ENCODE data around the gene IFNA8.
A peak's percentile ranks its signal among the peaks of the same experiment; 100 is the strongest.
"Not testable (repeated sequence)": the region's sequence is repeated elsewhere in the genome, so short reads cannot be mapped to it uniquely, and the experiment has no call there.

Gene IFNA8

DNA sequence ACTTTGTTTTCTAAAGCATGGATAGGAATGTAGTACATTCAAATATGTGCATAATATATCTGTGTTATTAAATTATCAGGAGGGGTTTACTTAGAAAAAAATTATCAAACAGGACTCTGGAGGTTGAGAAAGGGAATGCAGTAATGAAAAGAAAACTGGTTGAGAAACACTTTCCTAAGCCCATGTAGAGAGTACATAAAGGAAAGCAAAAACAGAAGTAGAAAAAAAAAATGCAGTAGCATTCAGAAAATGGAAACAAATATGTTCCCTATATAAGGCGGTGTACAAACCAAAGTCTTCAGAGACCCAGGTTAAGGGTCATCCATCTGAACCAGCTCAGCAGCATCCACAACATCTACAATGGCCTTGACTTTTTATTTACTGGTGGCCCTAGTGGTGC lies at the start of gene IFNA8:
IFNA8 (plus strand) TSS at position 301 of the 400 bp plus-strand sequence; CDS start at position 361, 60 bp downstream.
- Histone ChIP-seq H3K4me3 (no peak within 1 kb of the TSS), H3K27me3 (ENCODE audit: low read depth) (peaks cover 3% of the 10 kb centered on the region), H3K36me3 (replicated peaks) (no peaks in the 10 kb centered on the region), H3K4me1 (no peaks in the 10 kb centered on the region), H3K9me3 (no peaks in the 10 kb centered on the region)
- in situ Hi-C loops (cut with MboI; ENCODE audit: low sequenced_read_pairs), result no loop called here
- DNase-seq (ENCODE audit: low spot score in 2 of 2), result no peak

DNA sequence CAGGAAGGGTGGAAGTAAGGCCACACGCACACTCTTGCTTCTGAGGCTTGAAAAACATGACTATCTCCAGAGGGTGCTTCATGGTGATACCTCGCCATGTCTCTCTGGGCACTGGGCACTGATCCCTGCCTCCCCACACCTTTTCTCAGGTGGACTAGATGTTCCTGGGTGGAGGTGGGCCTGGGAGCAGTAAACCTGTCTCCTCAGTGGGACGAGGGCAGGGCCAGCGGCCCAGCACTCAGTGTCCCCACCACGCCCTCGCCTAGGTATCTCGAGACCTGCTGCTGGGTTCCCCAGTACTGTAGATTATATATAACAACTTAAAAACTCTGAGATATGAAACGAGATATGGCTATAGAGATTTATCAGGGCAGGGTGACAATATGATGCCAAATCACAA lies 46.6 kb upstream of the IFNA8 start:
- Histone ChIP-seq H3K4me1 (no peaks in the 10 kb centered on the region), H3K9me3 (no peaks in the 10 kb centered on the region), H3K27me3 (ENCODE audit: low read depth) (no peaks in the 10 kb centered on the region), H3K36me3 (replicated peaks) (no peaks in the 10 kb centered on the region), H3K4me3 (no peak overlapping the region)
- in situ Hi-C loops (cut with MboI; ENCODE audit: low sequenced_read_pairs), result no loop called here
- no peak for DNase-seq (ENCODE audit: low spot score in 2 of 2)

DNA sequence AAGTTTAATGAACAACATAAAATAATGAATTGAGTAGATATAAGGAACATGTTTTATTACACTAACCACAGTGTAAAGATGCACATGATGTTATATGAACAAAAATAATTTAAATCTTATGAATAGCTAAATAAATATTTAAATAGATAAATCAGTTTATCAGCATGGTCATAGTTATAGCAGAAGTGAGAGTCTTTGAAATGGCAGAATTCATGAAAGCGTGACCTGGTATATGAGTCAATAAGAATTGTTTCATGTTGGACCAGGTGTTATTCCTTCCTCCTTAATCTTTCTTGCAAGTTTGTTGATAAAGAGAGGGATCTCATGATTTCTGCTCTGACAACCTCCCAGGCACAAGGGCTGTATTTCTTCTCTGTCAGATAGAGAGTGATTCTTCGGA lies 41.7 kb upstream of the IFNA8 start:
- H3K27me3 ChIP-seq (ENCODE audit: low read depth); H3K9me3 ChIP-seq; in situ Hi-C loops (cut with MboI; ENCODE audit: low sequenced_read_pairs); H3K36me3 ChIP-seq (replicated peaks); DNase-seq (ENCODE audit: low spot score in 2 of 2); H3K4me3 ChIP-seq; H3K4me1 ChIP-seq: not testable (repeated sequence)

DNA sequence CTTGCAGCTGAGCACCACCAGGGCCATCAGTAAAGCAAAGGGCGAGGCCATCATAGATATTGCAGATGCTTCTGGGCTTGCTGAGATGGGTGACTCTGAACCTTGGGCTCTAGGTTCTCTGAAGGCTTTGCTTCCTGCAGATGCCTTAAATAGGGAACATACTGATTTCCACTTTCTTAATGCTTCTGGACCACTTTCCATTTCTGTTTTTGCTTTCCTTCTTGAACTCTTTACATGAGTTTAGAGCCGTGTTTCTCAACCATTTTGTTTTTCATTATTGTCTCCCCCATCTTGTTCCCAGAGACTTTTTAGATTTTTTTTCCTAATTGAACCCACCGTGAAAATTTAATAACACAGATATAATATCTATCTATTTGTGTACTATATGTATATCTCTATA lies 41.0 kb upstream of the IFNA8 start, which contains the start of gene IFNA13:
IFNA13 (minus strand) TSS at position 101 of the 400 bp plus-strand sequence; CDS start at position 54, 47 bp downstream.
- no peak for DNase-seq (ENCODE audit: low spot score in 2 of 2)
- no peaks in the 10 kb centered on the region for H3K27me3 ChIP-seq (ENCODE audit: low read depth)
- no peaks in the 10 kb centered on the region for H3K4me1 ChIP-seq
- in situ Hi-C loops (cut with MboI; ENCODE audit: low sequenced_read_pairs), result no loop called here
- no peaks in the 10 kb centered on the region for H3K9me3 ChIP-seq
- no peaks in the 10 kb centered on the region for H3K36me3 ChIP-seq (replicated peaks)
- H3K4me3 ChIP-seq, result no peak within 1 kb of the TSS

DNA sequence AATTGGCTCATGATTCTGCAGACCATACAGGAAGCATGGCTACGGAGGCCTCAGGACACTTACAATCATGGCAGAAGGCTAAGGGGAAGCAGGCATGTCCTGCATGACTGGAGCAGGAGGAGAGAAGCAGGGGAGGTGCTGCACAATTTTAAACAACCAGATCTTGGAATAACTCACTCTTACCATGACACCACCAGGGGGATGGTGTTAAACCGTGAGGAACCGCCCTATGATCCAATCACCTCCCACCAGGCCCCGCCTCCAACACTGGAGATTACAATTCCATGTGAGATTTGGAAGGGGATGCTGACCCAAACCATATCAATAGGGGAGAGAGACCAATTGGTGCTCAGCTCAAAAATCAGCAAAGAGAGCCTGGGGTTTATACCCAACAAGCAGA lies 37.5 kb upstream of the IFNA8 start:
- H3K9me3 ChIP-seq; H3K36me3 ChIP-seq (replicated peaks); in situ Hi-C loops (cut with MboI; ENCODE audit: low sequenced_read_pairs); H3K27me3 ChIP-seq (ENCODE audit: low read depth); DNase-seq (ENCODE audit: low spot score in 2 of 2); H3K4me3 ChIP-seq; H3K4me1 ChIP-seq: not testable (repeated sequence)

DNA sequence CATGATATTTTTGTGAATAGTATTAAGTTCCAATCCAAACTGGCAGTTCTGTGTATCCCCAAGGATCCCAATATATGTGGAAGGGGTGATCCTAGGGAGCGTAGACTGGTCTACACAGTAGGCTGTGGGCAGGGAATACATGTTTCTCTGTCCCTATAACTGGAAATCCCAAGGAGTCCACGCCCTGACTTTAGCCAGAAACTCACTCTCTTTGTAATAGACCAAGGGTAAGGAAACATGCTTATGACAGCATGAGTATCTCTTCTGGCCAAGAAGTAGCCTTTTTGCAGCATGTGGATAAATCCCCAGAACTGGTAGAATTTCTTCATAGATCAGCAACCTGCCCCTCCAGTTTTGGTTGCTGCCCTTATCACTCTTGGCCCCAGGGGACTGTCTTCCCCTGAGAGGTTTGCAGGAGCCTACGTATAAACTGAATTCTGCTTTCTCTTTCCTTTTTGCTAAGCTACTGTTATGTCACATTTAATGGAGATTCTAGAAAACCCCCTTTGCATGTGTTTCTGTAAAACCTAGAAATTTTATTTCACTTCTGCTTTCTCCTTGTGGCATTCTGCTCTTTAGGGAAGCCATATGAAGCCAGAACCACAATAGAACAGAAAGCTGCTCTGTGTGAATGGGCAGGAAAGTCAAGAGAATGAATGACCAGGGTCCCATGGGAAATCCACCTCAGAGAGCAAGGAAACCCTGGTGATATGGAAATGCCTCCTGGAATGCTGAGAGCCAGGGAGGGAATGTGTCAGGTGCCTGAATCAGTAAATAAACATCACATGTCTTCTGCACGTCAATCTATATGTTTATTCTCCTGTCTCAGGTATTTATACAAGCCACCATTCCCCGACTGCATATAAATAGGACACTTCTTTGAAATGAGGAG lies 27.2 kb upstream of the IFNA8 start:
- DNase-seq (ENCODE audit: low spot score in 2 of 2), result peak in 1 of 2 experiments; percentile 10
- H3K4me3 ChIP-seq, result no peak overlapping the region
- H3K4me1 ChIP-seq, result no peaks in the 10 kb centered on the region
- H3K27me3 ChIP-seq (ENCODE audit: low read depth), result peaks cover 20% of the 10 kb centered on the region
- in situ Hi-C loops (cut with MboI; ENCODE audit: low sequenced_read_pairs), result no loop called here
- no peaks in the 10 kb centered on the region for H3K36me3 ChIP-seq (replicated peaks)
- no peaks in the 10 kb centered on the region for H3K9me3 ChIP-seq

DNA sequence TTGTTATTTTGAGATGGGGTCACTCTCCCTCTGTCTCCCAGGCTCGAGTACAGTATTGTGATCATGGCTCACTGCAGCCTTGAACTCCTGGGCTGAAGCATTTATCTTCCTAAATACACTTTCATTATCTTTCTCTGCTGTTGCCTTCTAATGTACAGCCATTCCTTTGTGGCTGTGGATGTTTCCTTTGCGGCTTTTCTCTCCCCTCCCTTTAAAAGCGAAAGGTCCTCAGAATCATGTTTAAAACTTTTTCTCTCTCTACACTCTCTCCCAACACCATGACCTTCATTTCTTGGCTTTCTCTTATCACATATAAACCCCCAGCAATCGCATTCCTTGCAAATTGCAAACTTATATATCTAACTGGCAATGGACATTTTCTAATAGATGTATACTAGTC lies 25.3 kb upstream of the IFNA8 start:
- Histone ChIP-seq H3K4me1 (no peaks in the 10 kb centered on the region), H3K36me3 (replicated peaks) (no peaks in the 10 kb centered on the region), H3K9me3 (no peaks in the 10 kb centered on the region), H3K4me3 (no peak overlapping the region), H3K27me3 (ENCODE audit: low read depth) (peaks cover 18% of the 10 kb centered on the region)
- in situ Hi-C loops (cut with MboI; ENCODE audit: low sequenced_read_pairs), result no loop called here
- DNase-seq (ENCODE audit: low spot score in 2 of 2), result no peak

DNA sequence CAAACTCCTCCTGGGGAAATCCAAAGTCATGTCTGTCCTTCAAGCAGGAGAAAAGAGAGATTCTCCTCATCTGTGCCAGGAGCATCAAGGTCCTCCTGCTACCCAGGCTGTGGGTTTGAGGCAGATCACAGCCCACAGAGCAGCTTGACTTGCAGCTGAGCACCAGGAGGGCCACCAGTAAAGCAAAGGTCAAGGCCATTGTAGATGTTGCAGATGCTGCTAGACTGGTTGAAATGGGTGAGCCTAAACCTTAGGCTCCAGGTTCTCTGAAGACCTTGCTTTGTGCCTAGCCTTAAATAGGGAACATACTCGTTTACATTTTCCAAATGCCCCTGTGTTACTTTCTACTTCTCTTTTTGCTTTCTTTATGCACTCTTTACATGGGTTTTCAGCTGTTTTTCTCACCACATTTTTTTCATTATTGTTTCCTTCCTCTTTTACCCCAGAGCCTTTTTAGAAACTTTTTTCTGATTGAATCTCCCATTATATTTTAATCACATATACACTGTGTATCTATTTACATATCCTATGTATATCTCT lies 23.7 kb upstream of the IFNA8 start, which contains the start of gene IFNA2:
IFNA2 (minus strand) TSS at position 268 of the 540 bp plus-strand sequence; CDS start at position 199, 69 bp downstream.
- Histone ChIP-seq H3K9me3 (no peaks in the 10 kb centered on the region), H3K4me3 (no peak within 1 kb of the TSS), H3K36me3 (replicated peaks) (no peaks in the 10 kb centered on the region), H3K4me1 (no peaks in the 10 kb centered on the region), H3K27me3 (ENCODE audit: low read depth) (peaks cover 13% of the 10 kb centered on the region)
- DNase-seq (ENCODE audit: low spot score in 2 of 2), result no peak
- in situ Hi-C loops (cut with MboI; ENCODE audit: low sequenced_read_pairs), result no loop called here

DNA sequence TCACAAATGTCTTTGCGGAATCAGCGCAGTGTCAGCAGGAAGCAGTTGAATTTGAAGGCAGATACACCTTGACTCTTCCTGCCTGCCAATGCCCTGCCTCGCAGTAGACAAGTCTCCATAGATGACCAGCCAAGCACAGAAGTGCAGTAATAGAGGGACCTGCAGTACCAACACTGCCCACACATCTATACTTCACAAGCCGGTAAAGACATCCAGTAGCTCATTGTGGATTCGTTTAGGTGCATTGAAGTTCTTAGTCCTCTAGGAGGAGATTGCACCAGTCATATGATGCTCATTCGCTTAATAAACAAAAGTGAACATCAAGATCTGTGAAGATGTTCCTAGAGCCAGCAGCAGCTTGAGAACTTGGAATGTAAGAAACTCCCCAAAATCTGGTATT lies 16.6 kb upstream of the IFNA8 start:
- Histone ChIP-seq H3K27me3 (ENCODE audit: low read depth) (peaks cover 6% of the 10 kb centered on the region), H3K4me1 (no peaks in the 10 kb centered on the region), H3K36me3 (replicated peaks) (no peaks in the 10 kb centered on the region), H3K9me3 (no peaks in the 10 kb centered on the region), H3K4me3 (no peak overlapping the region)
- in situ Hi-C loops (cut with MboI; ENCODE audit: low sequenced_read_pairs), result no loop called here
- DNase-seq (ENCODE audit: low spot score in 2 of 2), result peak; percentile 26 to 31

DNA sequence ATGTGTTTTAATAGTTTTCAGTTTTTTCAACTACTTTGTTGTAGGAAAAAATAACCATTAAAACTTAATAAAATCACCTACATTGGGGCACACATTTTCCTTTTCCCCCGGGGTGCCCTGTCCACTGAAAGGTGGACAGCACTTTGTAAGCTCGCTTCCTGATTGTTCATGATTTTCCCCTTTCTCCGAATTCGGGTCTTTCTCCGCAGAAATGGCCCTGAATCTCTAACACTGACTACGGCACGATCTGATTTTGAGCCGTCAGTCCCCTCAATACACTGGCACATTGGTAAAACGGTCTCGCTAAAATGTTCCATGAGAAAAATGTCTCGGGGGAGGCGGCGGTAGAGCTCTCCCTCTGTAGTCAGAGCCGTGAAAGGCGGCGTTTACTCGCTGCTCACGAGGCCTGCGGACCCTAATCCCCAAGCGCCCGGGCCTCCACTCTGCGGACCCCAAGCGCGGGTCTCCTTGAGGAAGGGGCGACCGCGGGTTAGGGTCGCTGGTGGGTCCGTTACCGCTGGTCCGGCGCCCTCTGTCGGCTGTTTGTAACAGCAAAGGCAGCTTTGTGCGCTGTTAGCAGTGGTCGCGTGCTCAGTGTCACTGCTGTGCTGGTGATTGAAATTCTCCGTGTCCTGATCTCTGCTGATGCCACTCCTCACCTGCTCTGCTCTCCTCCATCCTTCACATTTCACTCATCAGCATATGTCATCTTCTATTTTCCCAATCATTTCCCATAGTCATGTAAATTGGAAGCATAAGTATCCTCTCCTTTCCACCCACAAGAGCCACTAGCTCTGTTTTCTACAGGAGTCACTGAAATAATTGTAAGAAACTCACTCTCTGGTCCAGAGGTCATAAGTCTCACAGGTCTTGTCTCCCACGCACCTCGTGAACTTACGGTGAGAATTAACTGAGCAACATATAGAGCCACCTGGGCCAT lies 12.9 kb upstream of the IFNA8 start:
- peak; percentile 34 to 75 for DNase-seq (ENCODE audit: low spot score in 2 of 2)
- no peaks in the 10 kb centered on the region for H3K9me3 ChIP-seq
- H3K4me1 ChIP-seq, result no peaks in the 10 kb centered on the region
- in situ Hi-C loops (cut with MboI; ENCODE audit: low sequenced_read_pairs), result no loop called here
- peaks cover 13% of the 10 kb centered on the region for H3K27me3 ChIP-seq (ENCODE audit: low read depth)
- no peaks in the 10 kb centered on the region for H3K36me3 ChIP-seq (replicated peaks)
- H3K4me3 ChIP-seq, result peak overlapping the region; percentile 32

DNA sequence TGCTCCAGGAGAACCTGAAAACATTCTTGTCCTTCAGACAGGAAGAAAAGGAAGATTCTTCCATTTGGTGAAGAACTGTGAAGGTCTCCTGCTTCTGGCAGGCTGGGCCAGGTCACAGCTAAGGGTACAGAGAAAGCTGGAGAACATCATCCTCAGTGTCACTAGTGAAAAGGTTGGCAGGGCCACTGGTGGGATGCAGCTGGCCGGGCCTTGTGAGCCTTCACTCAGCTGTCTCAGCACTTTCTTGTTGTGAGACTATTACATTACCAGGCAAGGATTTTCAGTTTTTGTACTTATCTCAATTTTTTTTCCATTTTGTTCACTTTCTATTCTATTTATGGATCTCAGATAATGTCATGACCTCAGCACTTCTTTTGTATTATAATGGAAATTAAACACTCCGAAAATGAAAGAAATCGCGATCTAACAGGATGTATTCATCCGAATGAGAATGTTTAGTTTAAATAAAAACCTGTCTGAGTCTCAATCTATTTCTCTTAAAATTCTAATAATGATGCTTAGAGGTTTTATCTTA lies 9.9 kb upstream of the IFNA8 start:
- Histone ChIP-seq H3K4me1 (no peaks in the 10 kb centered on the region), H3K36me3 (replicated peaks) (no peaks in the 10 kb centered on the region), H3K27me3 (ENCODE audit: low read depth) (peaks cover 32% of the 10 kb centered on the region), H3K4me3 (no peak overlapping the region), H3K9me3 (no peaks in the 10 kb centered on the region)
- in situ Hi-C loops (cut with MboI; ENCODE audit: low sequenced_read_pairs), result no loop called here
- DNase-seq (ENCODE audit: low spot score in 2 of 2), result no peak

DNA sequence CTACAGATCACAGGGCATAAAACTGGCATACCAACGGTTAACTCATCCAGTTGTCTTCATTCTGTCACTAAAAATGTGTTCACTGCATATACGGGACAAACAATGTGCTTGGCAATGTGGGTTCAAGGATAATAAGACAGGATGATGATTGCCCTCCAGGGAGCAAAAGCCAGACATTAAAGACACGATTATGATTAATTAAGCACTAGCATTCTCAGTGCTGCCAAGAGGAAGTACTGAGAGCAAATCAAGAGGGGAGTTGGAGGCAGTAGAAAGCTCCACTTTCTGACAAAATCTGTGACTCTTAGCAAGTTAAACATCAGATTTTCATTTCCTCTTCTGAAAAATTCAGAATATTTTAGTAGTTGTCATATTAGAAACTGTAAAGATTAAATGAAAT lies 9.0 kb upstream of the IFNA8 start:
- Histone ChIP-seq H3K27me3 (ENCODE audit: low read depth) (peaks cover 34% of the 10 kb centered on the region), H3K36me3 (replicated peaks) (no peaks in the 10 kb centered on the region), H3K9me3 (no peaks in the 10 kb centered on the region), H3K4me3 (no peak overlapping the region), H3K4me1 (no peaks in the 10 kb centered on the region)
- in situ Hi-C loops (cut with MboI; ENCODE audit: low sequenced_read_pairs), result no loop called here
- DNase-seq (ENCODE audit: low spot score in 2 of 2), result no peak

Data from HAP-1 (cell line).